A673 (cell line): Measurements from ENCODE around the gene RANBP3. TPM values are rescaled to one million over a fixed set of nuclear protein-coding genes. Genes with fewer than 3 reads are reported as not detected.

Experiments
- BruUV-seq: library from RNA; stranded (reverse); fragments of 400-500 nt; replicated peaks from 2 replicates; lab custom pipeline; 2021; lab: Mats Ljungman, UMichigan
- CTCF ChIA-PET: fragments of 300-600 bp; sonication (Branson Sonifier 250); formaldehyde crosslinking; loops from one replicate; lab custom pipeline; 2022; ENCODE audit warnings: antibody characterized with exemption; lab: Charles Lee
- POLR2A ChIA-PET: fragments of 300-600 bp; sonication (Branson Sonifier 250); formaldehyde crosslinking; loops from one replicate; lab custom pipeline; 2022; ENCODE audit warnings: antibody characterized with exemption; ENCODE audit not compliant: low non-redundant PET; lab: Charles Lee
- DNase-seq: peaks from one replicate; pipeline ENCODE4 v3.0.0-alpha.2; 2015; ENCODE audit warnings: low spot score
- H3K27ac ChIP-seq: fragments of 200-600 bp; sonication (generic); 2 replicates; pipeline ENCODE4 v1.5.1; 2016; ENCODE audit warnings: mixed run types, low read depth, mild to moderate bottlenecking, mixed read lengths, antibody characterized with exemption, low read length; ENCODE audit not compliant: poor library complexity, severe bottlenecking
- H3K27me3 ChIP-seq: fragments of 200-600 bp; sonication (generic); replicated peaks from 2 replicates; pipeline ENCODE4 v1.6.1; 2017; ENCODE audit warnings: mixed run types, low read depth, mild to moderate bottlenecking, mixed read lengths, antibody characterized with exemption, low read length; ENCODE audit not compliant: insufficient read depth, poor library complexity
- H3K36me3 ChIP-seq: fragments of 200-600 bp; sonication (generic); 2 replicates; pipeline ENCODE4 v1.6.1; 2016; ENCODE audit warnings: mixed run types, mild to moderate bottlenecking, mixed read lengths, antibody characterized with exemption, low read length; ENCODE audit not compliant: insufficient read depth, poor library complexity, severe bottlenecking
- H3K4me1 ChIP-seq: fragments of 200-600 bp; sonication (generic); 2 replicates; pipeline ENCODE4 v1.6.1; 2017; ENCODE audit warnings: mixed run types, mild to moderate bottlenecking, mixed read lengths, antibody characterized with exemption, low read length; ENCODE audit not compliant: insufficient read depth, poor library complexity, severe bottlenecking
- H3K4me3 ChIP-seq: fragments of 200-600 bp; sonication (generic); 2 replicates; pipeline ENCODE4 v1.5.1; 2016; ENCODE audit warnings: low read depth, mixed run types, mild to moderate bottlenecking, mixed read lengths, low read length; ENCODE audit not compliant: poor library complexity, severe bottlenecking
- H3K9me3 ChIP-seq: fragments of 200-600 bp; sonication (generic); 2 replicates; pipeline ENCODE4 v1.6.1; 2016; ENCODE audit warnings: mixed run types, low read depth, mild to moderate bottlenecking, mixed read lengths, antibody characterized with exemption, low read length; ENCODE audit not compliant: poor library complexity, severe bottlenecking
- CTCF ChIP-seq: fragments of 300-800, 200-600 bp; sonication (generic); conservative IDR thresholded peaks from 2 replicates; pipeline ENCODE4 v1.5.1; 2017; ENCODE audit warnings: low read depth, mild to moderate bottlenecking, antibody characterized with exemption, low read length, moderate library complexity, mixed read lengths
- EZH2 ChIP-seq: fragments of 200-600 bp; sonication (generic); IDR thresholded peaks from 2 replicates; pipeline ENCODE4 v1.6.1; 2017; ENCODE audit warnings: borderline replicate concordance, low read depth, mild to moderate bottlenecking, mixed read lengths, antibody characterized with exemption, low read length; ENCODE audit not compliant: poor library complexity, severe bottlenecking
- intact Hi-C: fragments of 100-400 bp; cut with micrococcal nuclease; formaldehyde crosslinking; loops from one replicate; pipeline ENCODE4 v1.10.0; 2022; ENCODE audit not compliant: unreplicated experiment
- total RNA-seq: library from RNA; stranded (reverse); gene quantifications from 2 replicates; pipeline ENCODE4 v1.2.3, GENCODE V29; 2021

The RANBP3 gene
- total RNA-seq, 1 experiment from 2014 or later = 130 TPM

- BruUV-seq = no TSS peak
- no peaks in the 10 kb centered on the region for H3K9me3 ChIP-seq
- no peaks in the 10 kb centered on the region for H3K27me3 ChIP-seq
- H3K27ac ChIP-seq = peak overlapping the region; percentile 12
- peaks cover 12% of the 10 kb centered on the region for H3K36me3 ChIP-seq
- no peak for TF ChIP-seq CTCF
- TF ChIP-seq EZH2 = no peak
- CTCF ChIA-PET = no interaction called here
- DNase-seq = no peak
- POLR2A ChIA-PET = interaction anchor here (0.5 kb wide), 1 partner anchor 181 kb away, joined by 10 read pairs; no protein-coding TSS in a partner anchor
- H3K4me1 ChIP-seq = peaks cover 26% of the 10 kb centered on the region
- intact Hi-C loops = no loop called here
- H3K4me3 ChIP-seq = no peak overlapping the region
These were observed 5.6 kb downstream of the RANBP3 start for GRCh38 chr19:5972355-5972731.

- Histone ChIP-seq H3K9me3 (no peaks in the 10 kb centered on the region), H3K4me3 (no peak overlapping the region), H3K27me3 (no peaks in the 10 kb centered on the region), H3K27ac (peak overlapping the region; percentile 12), H3K4me1 (peaks cover 28% of the 10 kb centered on the region), H3K36me3 (peaks cover 12% of the 10 kb centered on the region)
- ChIA-PET CTCF (no interaction called here), POLR2A (interaction anchor here (0.5 kb wide), 1 partner anchor 180 kb away, joined by 10 read pairs; no protein-coding TSS in a partner anchor)
- DNase-seq = no peak
- TF ChIP-seq EZH2 = no peak
- no peak for TF ChIP-seq CTCF
- no TSS peak for BruUV-seq
- intact Hi-C loops = no loop called here
These were observed 6.1 kb downstream of the RANBP3 start for GRCh38 chr19:5971714-5972354.

GRCh38 chr19:5969476-5969875 is 8.5 kb downstream of the RANBP3 start:
- Histone ChIP-seq H3K27ac (peak overlapping the region; percentile 75), H3K4me1 (peaks cover 25% of the 10 kb centered on the region), H3K36me3 (peaks cover 3% of the 10 kb centered on the region), H3K9me3 (no peaks in the 10 kb centered on the region), H3K27me3 (no peaks in the 10 kb centered on the region), H3K4me3 (no peak overlapping the region)
- CTCF ChIA-PET = no interaction called here
- DNase-seq = no peak
- no peak for TF ChIP-seq CTCF
- no peak for TF ChIP-seq EZH2
- POLR2A ChIA-PET = no interaction called here
- BruUV-seq = no TSS peak
- intact Hi-C loops = no loop called here
